Measurements from ENCODE around the gene RTP2. TPM values are rescaled to one million over a fixed set of nuclear protein-coding genes. Genes with fewer than 3 reads are reported as not detected.
A peak's percentile ranks its signal among the peaks of the same experiment; 100 is the strongest.

Gene RTP2
- total RNA-seq, 2 donors from 2014 or later = not detected

DNA sequence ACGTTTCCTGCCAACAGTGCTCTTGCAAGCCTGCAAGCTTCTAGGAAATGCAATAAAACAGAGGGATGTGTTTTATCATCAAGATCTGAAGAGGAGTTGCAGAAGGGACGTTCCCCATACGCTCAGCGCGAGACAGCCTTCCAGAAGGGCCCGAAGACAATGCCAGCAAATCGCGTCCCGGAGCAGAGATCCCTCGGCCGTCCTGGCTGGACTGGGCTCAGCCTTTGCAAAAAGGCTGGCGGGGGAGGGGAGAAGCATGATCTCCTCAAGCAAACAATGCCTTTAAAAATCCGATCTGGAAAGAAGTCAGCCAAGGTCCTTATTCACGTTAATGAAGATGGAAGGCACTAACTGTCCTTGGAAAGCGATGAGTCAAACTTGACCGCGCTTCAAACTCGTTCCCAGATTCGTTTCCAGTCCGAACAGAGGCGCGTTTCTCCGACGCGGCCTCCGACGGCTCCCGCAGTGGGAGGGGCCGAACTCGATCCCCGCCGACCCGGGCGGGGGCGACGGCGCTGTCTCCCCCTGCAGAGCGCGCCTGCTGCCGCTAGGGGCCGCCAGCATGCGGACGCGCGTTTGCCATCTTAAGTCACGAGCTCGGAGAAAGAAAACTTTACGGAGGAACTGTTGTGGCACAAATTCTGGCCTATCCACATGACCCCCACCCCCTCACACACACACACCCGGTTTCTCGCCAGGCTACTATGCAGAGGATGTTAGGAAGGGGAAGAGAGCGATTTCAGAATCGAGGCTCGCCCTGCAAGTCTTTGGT lies 37.4 kb upstream of the RTP2 start:
- H3K27ac ChIP-seq = peak overlapping the region; percentile 98 to 100
- H3K9me3 ChIP-seq = no peaks in the 10 kb centered on the region
- peak; percentile 96 for TF ChIP-seq CTCF (IDR thresholded peaks at IDR 0.05)
- peaks cover 19 to 42% of the 10 kb centered on the region in 2 donors for H3K4me1 ChIP-seq (ENCODE audit: control insufficient read depth in 1 of 2, low read depth in 2 of 2)
- H3K27me3 ChIP-seq (replicated peaks; ENCODE audit: insufficient read depth) = no peaks in the 10 kb centered on the region
- peak; percentile 63 for DNase-seq (ENCODE audit: low spot score)
- peak overlapping the region; percentile 92 for H3K4me3 ChIP-seq
- H3K36me3 ChIP-seq = no peaks in the 10 kb centered on the region
- no peak for ATAC-seq (ENCODE audit: insufficient number of reproducible peaks, low FRiP score, low read depth)

DNA sequence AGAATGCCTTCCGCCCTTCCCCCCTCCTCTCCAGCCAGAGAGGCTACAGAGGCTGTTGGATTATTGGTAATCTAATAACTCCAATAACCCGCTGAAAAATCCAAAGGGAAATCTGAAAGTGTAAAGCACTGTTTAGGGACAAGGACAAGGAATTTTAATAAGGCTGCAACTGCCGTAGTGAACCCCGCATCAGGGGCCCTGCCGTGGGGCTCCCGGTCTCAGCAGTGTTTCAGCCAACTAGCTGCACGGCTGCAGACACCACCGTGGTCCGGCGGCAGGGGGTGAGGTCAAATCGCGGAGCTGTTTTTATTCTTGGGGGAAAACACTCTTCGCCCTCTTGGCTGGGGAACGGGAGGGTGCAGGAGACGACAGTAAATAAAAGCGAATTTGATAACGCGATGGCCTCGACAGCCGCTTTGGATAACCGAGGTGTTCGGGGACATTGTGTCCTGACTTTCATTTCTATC lies 36.8 kb upstream of the RTP2 start:
- H3K4me3 ChIP-seq = peak overlapping the region; percentile 92

DNA sequence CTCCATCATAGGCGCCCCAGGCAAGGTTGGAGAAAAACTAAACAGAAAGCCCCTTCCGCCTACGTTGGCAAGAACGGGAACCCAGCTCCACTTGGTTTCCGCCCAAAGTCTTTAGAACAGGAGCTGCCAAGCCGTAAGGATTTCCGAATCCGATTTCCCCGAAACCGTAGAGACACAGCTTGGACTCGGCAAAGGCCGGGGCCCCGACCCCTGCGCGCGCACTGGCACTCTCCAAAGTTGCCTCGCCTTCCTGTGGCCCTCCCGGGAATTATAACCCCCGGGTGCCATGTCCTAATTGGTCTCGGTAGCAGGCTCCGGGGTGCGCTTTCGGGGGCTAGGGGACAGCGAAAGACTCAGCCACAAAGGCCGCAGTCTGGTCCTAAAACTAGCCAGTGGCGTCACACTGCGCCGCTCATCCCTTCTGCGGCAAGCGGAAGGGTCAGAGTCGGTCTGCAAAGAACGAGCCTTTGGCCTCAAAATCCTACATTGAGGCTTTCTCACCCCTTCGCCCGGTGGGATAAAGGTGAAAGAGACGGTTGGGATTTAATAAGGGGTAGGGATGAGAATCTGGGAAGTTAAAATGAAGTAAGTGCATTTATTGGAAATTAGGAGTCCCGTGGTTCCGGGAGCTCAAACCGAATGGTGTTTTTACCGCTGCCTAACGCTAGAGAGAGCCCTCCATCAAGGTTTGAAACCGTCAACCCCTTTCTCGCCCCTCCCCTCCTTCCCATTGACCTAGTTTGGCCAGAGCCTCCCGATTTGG lies 36.2 kb upstream of the RTP2 start:
- Histone ChIP-seq H3K27ac (peak overlapping the region; percentile 98 to 100), H3K27me3 (replicated peaks; ENCODE audit: insufficient read depth) (no peaks in the 10 kb centered on the region), H3K36me3 (peaks cover 9% of the 10 kb centered on the region), H3K4me3 (peak overlapping the region; percentile 92), H3K9me3 (no peaks in the 10 kb centered on the region), H3K4me1 (ENCODE audit: control insufficient read depth in 1 of 2, low read depth in 2 of 2) (peaks cover 19 to 42% of the 10 kb centered on the region in 2 donors)
- ATAC-seq (ENCODE audit: insufficient number of reproducible peaks, low FRiP score, low read depth) = peak; percentile 49
- TF ChIP-seq CTCF (IDR thresholded peaks at IDR 0.05) = peak; percentile 60
- DNase-seq (ENCODE audit: low spot score) = peak; percentile 77

More for the DNA sequence above, 36.8 kb upstream of the RTP2 start:
- ATAC-seq (ENCODE audit: insufficient number of reproducible peaks, low FRiP score, low read depth) (no peak), DNase-seq (ENCODE audit: low spot score) (no peak)
- H3K27ac ChIP-seq = peak overlapping the region; percentile 98 to 100
- H3K9me3 ChIP-seq = no peaks in the 10 kb centered on the region
- H3K36me3 ChIP-seq = peaks cover 4% of the 10 kb centered on the region
- no peaks in the 10 kb centered on the region for H3K27me3 ChIP-seq (replicated peaks; ENCODE audit: insufficient read depth)
- TF ChIP-seq CTCF (IDR thresholded peaks at IDR 0.05) = no peak
- peaks cover 19 to 42% of the 10 kb centered on the region in 2 donors for H3K4me1 ChIP-seq (ENCODE audit: control insufficient read depth in 1 of 2, low read depth in 2 of 2)

- peak overlapping the region; percentile 98 to 100 for H3K27ac ChIP-seq
- H3K27me3 ChIP-seq (replicated peaks; ENCODE audit: insufficient read depth) = no peaks in the 10 kb centered on the region
- no peak for TF ChIP-seq CTCF (IDR thresholded peaks at IDR 0.05)
- ATAC-seq (ENCODE audit: insufficient number of reproducible peaks, low FRiP score, low read depth) (no peak), DNase-seq (ENCODE audit: low spot score) (no peak)
- H3K9me3 ChIP-seq = no peaks in the 10 kb centered on the region
- peaks cover 14% of the 10 kb centered on the region for H3K36me3 ChIP-seq
- peak overlapping the region; percentile 92 for H3K4me3 ChIP-seq
- peaks cover 19 to 42% of the 10 kb centered on the region in 2 donors for H3K4me1 ChIP-seq (ENCODE audit: control insufficient read depth in 1 of 2, low read depth in 2 of 2)
Measured at GRCh38 chr3:187738071-187738330, 35.6 kb upstream of the RTP2 start.

DNA sequence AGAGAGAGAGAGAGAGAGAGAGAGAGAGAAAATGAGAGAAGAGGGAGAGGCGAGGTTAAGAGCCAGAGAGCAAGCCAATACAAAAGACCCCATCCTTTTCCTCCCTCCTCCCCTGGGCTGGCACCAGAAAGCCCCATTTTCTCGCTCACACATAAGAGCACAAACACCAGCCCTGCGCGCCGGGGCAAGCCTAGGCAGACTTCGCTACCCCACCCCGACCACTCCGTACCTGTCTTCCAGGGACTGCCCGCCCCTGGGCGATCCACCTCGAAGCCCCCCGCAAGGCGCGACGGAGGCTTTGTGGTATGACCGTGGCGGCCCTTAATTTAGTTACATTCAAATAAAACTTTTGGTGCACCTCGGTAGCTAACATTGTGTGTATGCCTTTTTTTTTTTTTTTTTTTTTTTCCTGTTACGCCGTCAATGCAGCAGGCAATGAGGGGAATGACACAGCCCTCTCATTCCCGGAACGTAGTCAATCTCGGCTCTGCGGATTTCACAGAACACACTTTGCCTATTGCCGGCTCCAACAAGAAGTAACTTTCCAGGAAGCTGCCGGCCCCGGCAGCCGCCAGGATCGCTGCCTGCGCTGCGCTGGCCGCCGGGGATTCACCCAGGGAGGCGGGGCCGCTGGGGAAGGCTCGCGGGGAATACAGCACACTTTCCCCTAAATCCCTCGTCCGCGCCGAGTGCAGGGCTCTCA lies 35.2 kb upstream of the RTP2 start:
- H3K9me3 ChIP-seq = no peaks in the 10 kb centered on the region
- H3K4me3 ChIP-seq = peak overlapping the region; percentile 92
- no peaks in the 10 kb centered on the region for H3K27me3 ChIP-seq (replicated peaks; ENCODE audit: insufficient read depth)
- DNase-seq (ENCODE audit: low spot score) (peak; percentile 42), ATAC-seq (ENCODE audit: insufficient number of reproducible peaks, low FRiP score, low read depth) (no peak)
- peaks cover 19 to 37% of the 10 kb centered on the region in 2 donors for H3K4me1 ChIP-seq (ENCODE audit: control insufficient read depth in 1 of 2, low read depth in 2 of 2)
- H3K36me3 ChIP-seq = peaks cover 18% of the 10 kb centered on the region
- no peak for TF ChIP-seq CTCF (IDR thresholded peaks at IDR 0.05)
- H3K27ac ChIP-seq = peak overlapping the region; percentile 98 to 100
